ENCODE data around the gene C18orf63.
A peak's percentile ranks its signal among the peaks of the same experiment; 100 is the strongest.
"Not testable (repeated sequence)": the region's sequence is repeated elsewhere in the genome, so short reads cannot be mapped to it uniquely, and the experiment has no call there.

Gene C18orf63

DNA sequence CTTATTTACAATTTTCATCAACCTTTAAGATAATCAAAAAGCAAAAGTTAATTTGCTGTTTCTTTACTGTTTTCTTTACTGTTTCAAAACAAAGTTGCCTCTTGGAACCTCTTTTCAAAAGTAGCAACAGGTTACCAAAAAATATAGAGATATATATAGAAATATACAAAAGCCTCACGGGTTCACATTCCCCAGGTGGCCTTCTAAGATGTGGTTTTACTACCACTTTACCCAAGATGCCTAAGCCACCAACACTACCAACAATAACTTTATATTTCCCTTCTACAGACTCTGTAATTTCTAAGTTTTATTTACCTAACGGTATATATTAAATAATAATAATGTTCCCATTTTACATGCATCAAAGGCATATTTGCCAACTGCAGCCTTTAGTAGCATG, 28.8 kb upstream of the C18orf63 start:
- DNase-seq, result no peak

- peak; percentile 45 for DNase-seq
Measured at GRCh38 chr18:74288041-74288440, 27.6 kb upstream of the C18orf63 start.

- no peak for DNase-seq
Measured at GRCh38 chr18:74288730-74289129, 26.9 kb upstream of the C18orf63 start.

DNA sequence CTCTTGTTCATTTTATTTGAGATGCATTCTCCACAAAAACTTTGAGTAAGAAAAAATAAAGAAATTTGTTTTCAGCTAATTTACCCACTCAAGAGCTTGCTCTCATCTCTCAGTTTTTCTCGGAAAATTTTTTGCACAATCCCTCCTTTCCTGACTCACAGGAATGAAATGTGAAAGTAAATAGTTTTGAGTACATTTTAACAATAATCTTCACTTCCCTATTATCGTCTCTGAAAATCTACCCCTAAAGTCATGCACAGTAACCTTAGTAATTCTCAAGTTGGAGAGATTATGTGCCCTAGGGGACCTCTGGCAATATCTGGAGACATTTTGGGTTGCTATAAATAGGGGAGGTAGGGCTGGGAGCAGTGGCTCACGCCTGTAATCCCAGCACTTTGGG, 26.5 kb upstream of the C18orf63 start:
- DNase-seq, result no peak

DNA sequence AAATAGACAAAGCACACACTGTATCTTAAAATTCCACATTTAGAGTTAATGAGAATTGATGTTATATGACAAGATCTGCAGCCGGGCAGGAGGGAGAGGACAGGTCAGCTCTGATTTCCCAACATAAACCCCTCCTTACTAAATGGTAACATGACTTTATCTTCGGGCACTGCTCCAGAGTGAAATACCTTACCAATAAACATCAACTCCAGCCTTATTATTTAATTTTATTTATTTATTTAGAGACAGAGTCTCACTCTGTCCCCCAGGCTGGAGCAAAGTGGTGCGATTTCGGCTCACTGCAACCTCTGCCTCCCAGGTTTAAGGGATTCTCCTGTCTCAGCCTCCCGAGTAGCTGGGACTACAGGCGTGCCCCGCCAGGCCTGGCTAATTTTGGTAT, 25.6 kb upstream of the C18orf63 start:
- no peak for DNase-seq

- DNase-seq, result peak; percentile 51
Measured at GRCh38 chr18:74290794-74291471, 24.7 kb upstream of the C18orf63 start.

DNA sequence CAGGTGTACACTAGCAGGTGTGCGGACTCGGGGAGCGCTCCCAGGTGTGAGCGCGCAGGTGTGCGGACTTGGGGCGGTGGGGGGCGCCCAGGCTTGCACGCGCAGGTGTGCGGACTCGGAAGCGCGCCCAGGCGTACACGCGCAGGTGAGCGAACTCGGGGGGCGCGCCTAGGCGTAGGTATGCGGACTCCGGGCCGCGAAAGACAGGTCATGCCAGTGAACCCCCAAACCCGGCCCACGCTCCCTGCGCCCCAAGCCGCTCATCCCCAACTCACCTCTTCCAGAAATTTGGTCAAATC, 24.2 kb upstream of the C18orf63 start:
- DNase-seq, result no peak

GRCh38 chr18:74291771-74292540, 23.7 kb upstream of the C18orf63 start, which contains the start of gene CYB5A:
Gene CYB5A, minus strand, starts transcription at chr18:74291963. Its CDS starts 88 bp downstream, at chr18:74291875.
- peak; percentile 95 for DNase-seq

- no peak for DNase-seq
Measured at GRCh38 chr18:74292541-74292858, 23.1 kb upstream of the C18orf63 start.

DNA sequence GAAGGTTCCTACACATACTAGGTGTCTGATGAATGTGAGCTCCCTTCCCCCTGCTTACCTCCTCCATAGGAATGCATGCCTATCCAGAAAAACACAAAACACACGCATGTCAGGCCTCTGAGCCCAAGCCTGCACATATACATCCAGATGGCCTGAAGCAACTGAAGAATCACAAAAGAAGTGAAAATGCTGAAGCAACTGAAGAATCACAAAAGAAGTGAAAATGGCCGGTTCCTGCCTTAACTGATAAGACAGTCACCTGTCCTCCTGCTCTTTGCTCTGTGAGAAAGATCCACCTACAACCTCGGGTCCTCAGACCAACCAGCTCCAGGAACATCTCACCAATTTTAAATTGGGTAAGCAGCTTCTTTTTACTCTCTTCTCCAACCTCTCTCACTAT, 22.7 kb upstream of the C18orf63 start:
- not testable (repeated sequence) for DNase-seq

DNA sequence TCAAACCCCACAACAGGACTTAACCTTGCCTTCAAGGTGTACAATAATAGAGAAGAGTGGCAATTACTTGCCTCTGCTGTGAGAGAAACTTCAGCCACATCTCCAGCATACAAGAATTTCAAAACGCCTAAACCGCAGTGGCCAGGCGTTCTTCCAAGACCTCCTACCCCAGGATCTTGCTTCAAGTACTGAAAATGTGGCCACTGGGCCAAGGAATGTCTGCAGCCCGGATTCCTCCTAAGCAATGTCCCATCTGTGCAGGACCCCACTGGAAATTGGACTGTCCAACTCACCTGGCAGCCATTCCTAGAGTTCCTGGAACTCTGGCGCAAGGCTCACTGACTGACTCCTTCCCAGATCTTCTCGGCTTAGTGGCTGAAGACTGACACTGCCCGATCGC, 21.1 kb upstream of the C18orf63 start:
- no peak for DNase-seq

GRCh38 chr18:74299162-74299561, 16.5 kb upstream of the C18orf63 start:
- DNase-seq, result no peak

DNA sequence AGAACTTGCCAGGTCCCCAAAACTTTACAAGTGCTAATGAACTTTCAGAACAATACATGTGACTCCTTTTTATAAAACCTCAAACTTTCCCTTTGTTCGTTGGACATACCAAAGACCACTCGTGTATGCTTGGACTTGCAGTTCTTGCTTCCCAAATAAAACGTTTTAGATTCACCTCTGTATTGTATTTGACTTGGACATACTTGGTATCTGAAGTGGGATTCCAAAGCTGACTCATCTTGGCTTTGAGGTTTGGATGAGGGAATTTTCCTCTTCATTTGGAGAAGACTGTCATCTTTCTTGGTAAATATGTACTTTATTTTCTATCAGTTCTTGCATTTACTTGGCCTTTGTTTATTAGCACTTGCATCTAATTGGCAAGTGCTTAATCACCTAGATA, 15.9 kb upstream of the C18orf63 start:
- no peak for DNase-seq

DNA sequence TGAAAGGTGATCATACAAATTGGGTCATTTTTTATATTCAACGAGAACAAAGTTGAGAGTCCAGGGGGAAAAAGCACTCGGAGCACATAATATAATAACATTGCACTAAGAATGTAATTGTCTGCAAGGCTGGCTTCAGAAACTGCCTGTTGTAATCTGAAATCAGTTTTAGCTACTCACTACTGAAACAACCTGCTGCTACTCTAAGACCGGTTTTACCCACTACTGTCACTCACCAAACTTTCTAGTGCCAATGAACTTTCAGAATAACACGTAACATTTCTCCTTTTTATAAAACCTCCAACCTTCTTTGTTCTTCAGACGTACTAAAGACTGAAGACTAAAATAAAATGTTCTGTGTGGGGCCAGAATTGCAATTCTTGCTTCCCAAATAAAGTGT, 12.3 kb upstream of the C18orf63 start:
- no peak for DNase-seq

- no peak for DNase-seq
Measured at GRCh38 chr18:74303936-74304335, 11.7 kb upstream of the C18orf63 start.

DNA sequence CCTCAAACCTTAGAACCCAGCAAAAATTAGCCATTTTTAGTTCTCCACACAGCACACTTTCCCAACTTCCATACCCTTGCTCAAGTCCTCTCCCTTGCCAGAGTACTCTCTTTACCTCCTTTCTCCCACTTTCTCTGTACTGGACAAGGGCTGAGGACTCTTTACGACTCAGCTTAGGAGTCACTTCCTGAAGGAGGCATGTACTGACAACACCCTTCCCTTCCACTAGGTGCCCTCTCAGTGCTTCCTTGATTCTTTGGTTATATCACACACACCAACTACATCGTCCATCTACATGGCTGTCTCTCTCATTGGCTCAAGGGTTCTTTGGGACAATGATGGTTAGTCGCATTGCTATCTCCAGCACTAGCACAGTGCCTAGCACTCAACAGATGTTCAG, 5.2 kb upstream of the C18orf63 start:
- no peak for DNase-seq

GRCh38 chr18:74311000-74311399, 4.6 kb upstream of the C18orf63 start:
- DNase-seq, result no peak

DNA sequence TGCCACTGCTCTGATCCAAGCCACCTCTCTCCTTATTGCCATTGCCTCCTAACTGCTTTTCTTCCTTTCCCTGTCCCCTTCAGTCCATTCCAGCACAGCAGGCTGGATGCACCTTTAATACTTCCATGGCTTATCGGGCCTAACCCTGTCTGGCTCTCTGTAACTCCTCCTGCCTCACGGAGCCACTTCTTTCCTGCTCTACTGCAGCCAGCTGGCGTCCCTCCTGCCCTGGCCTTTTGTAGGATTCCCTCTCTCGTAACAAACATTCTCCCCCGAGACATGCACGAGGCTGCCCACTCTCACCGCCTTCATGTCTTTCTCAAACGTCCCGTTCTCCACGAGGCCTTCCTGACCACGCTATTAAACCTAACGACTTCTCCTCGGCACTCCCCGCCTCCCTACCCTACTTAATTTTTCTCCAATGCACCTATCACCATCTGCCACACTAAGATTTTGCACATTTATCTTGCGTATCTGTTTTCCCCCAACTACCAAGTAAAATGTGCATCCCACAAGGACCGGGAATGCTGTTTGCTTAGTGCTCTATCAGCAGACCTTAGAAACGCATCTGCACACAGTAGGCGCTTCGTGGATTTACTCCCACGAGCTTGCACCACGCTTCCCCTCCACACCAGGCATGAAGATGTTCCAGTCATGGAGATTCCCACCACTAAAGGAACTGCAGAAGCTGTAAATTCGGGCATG, 728 bp upstream of the C18orf63 start:
- DNase-seq, result no peak

DNA sequence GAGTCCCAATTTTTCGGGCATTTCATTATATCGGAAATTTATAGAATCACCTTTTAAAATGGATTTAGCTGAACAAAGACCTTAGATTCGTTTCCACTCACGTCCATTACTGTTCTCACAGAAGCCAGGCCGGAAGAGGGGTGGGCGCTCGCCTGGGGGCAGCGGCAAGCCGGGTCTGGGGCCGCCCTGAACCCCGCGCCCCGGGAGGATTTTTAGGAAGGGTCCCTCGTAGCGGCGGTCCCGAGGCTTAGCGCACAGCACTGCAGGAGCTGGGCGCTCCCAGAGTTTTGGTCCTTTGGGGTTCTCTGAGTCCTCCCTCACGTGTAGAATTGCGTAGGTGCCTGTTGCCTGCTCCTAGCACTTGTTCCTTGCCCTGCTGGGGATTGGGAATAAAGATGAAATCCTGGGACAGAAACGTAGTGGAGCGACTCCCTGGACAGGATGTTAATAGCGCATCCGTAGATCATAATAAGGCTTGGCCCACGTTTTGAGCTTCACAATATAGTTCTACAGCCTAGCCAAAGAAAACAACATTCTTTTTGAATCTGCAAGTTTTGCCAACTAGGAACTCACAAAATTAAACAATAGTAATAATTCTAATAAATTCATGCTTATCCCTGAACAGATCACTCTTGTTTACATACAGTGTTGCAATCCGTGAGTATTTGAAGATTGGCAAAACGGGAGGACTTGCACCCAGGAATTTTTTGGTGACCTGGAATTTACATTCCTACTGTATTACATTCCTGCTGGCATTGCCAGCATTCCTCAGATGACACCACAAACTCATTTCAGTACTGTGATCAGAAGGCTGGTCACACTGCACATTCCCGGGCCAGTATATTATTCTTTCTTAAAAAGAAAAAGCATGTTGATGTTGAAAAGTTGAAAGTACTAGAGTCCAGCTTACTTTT, 875 bp downstream of the C18orf63 start:
- DNase-seq, result no peak

DNA sequence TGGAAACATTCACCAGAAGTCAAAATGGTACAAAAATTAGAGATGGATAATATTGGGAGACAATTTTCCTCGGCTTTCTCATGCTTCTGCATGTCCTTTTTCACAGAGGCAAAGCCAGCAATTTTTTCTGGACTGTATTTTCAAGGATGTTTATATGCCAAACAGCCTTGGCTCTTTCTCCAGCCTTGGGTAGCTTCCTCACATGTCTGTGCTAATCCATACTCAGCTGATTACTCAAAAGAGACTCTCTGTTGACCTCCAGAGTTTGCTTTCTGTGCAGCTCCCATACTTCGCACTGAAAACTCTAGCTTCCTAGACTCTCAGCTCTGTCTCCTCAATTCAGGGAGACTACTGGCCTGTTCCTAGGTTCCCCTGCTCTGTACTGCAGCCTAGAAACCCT, 10.6 kb downstream of the C18orf63 start:
- no peak for DNase-seq

- DNase-seq, result not testable (repeated sequence)
Measured at GRCh38 chr18:74326791-74327190, 11.2 kb downstream of the C18orf63 start.

GRCh38 chr18:74328206-74328605, 12.6 kb downstream of the C18orf63 start:
- DNase-seq, result no peak

GRCh38 chr18:74329688-74330205, 14.1 kb downstream of the C18orf63 start:
- no peak for DNase-seq
